K562 (cell line): Measurements from ENCODE around the gene C4orf50. TPM values are rescaled to one million over a fixed set of nuclear protein-coding genes. Genes with fewer than 3 reads are reported as not detected.
A peak's percentile ranks its signal among the peaks of the same experiment; 100 is the strongest.

ENCODE experiments used
- ATAC-seq: fragments of 200-7000 bp; cut with Tn5 transposase; 3 replicates; pipeline ENCODE4 v1.9.1; 2020; ENCODE audit warnings: moderate library complexity
- BruUV-seq: library from RNA; stranded (reverse); fragments of 400-500 nt; replicated peaks from 2 replicates; lab custom pipeline; 2021; lab: Mats Ljungman, UMichigan
- CTCF ChIA-PET: fragments of 300-600 bp; formaldehyde crosslinking; extraction: SDS; loops from one replicate; lab custom pipeline; 2021; ENCODE audit warnings: low intra/inter-chr PET ratio; lab: Yijun Ruan, JAX
- POLR2A ChIA-PET: fragments of 300-600, 350-650 bp; sonication (Branson Sonifier 250); formaldehyde crosslinking; extraction: SDS; loops from one replicate; lab custom pipeline; 2021; ENCODE audit warnings: antibody characterized with exemption, inconsistent platforms; lab: Yijun Ruan, JAX
- DNase-seq, 4 experiments: peaks; one replicate each; pipeline versions ENCODE4 v3.0.0 to v3.0.0-alpha.2; 2011 to 2018; ENCODE audit warnings: low spot score in 3 of 4, mixed read lengths in 3 of 4; ENCODE audit errors: extremely low read depth in 1 of 4
- FAIRE-seq: peaks from 2 replicates; lab custom pipeline; 2011; peaks lifted over from hg19 to GRCh38; lab: Jason Lieb, UNC
- H2AFZ ChIP-seq: 2 replicates; pipeline ENCODE4 v1.6.0; 2011; ENCODE audit warnings: low read depth, low read length, control low read depth, inconsistent platforms
- H3K27ac ChIP-seq: fragments of 200-600 bp; 3 replicates; pipeline ENCODE4 v1.8.0; 2011; ENCODE audit warnings: low read depth, mild to moderate bottlenecking, control low read depth, inconsistent platforms, low read length, moderate library complexity, mixed read lengths; ENCODE audit errors: extremely low read depth
- H3K27me3 ChIP-seq, 2 experiments: fragments of 300-600 bp in 1 of 2; 2 replicates in 1 of 2; 3 replicates in 1 of 2; pipeline versions ENCODE4 v1.6.0 to v1.8.0; 2011; ENCODE audit warnings: inconsistent platforms in 2 of 2, low read length in 2 of 2, mild to moderate bottlenecking in 1 of 2, mixed read lengths in 1 of 2, moderate library complexity in 1 of 2; ENCODE audit not compliant: control insufficient read depth in 2 of 2, insufficient read depth in 2 of 2
- H3K36me3 ChIP-seq: fragments of 300-600 bp; 3 replicates; pipeline ENCODE4 v1.8.0; 2011; ENCODE audit warnings: mild to moderate bottlenecking, low read length, inconsistent platforms; ENCODE audit not compliant: control insufficient read depth, insufficient read depth
- H3K4me1 ChIP-seq, 2 experiments: fragments of 200-600 bp in 1 of 2; replicated peaks in 1 of 2; 2 replicates in 1 of 2; 3 replicates in 1 of 2; pipeline versions ENCODE4 v1.5.1 to v1.8.0; 2011; ENCODE audit warnings: inconsistent platforms in 2 of 2, low read length in 2 of 2, mild to moderate bottlenecking in 1 of 2, mixed read lengths in 1 of 2, moderate library complexity in 1 of 2; ENCODE audit not compliant: control insufficient read depth in 2 of 2, insufficient read depth in 2 of 2
- H3K4me2 ChIP-seq: 2 replicates; pipeline ENCODE4 v1.6.1; 2011; ENCODE audit warnings: low read length, control low read depth, inconsistent platforms, mixed read lengths; ENCODE audit not compliant: insufficient read depth
- H3K4me3 ChIP-seq: fragments of 200-600 bp; sonication (generic), shearing (Covaris generic); 2 replicates; pipeline ENCODE4 v1.5.1; 2016; ENCODE audit warnings: control low read depth, inconsistent platforms
- H3K79me2 ChIP-seq: fragments of 200-600 bp; 3 replicates; pipeline ENCODE4 v1.8.0; 2011; ENCODE audit warnings: low read length, inconsistent platforms; ENCODE audit not compliant: control insufficient read depth, insufficient read depth
- H3K9ac ChIP-seq, 2 experiments: 2 replicates each; pipeline versions ENCODE4 v1.6.0 to v1.6.1; 2011; ENCODE audit warnings: low read depth in 2 of 2, low read length in 2 of 2, control low read depth in 1 of 2, inconsistent platforms in 1 of 2, mild to moderate bottlenecking in 1 of 2, mixed read lengths in 1 of 2; ENCODE audit not compliant: insufficient read depth in 1 of 2
- H3K9me1 ChIP-seq: one replicate; pipeline ENCODE4 v1.6.0; 2011; ENCODE audit warnings: inconsistent platforms, mild to moderate bottlenecking, low read length, moderate library complexity; ENCODE audit not compliant: control insufficient read depth, insufficient read depth
- H3K9me3 ChIP-seq: replicated peaks from 2 replicates; pipeline ENCODE4 v1.5.1; 2011; ENCODE audit warnings: low read depth, low read length, inconsistent platforms; ENCODE audit not compliant: control insufficient read depth, insufficient read depth
- H4K20me1 ChIP-seq: replicated peaks from 2 replicates; pipeline ENCODE4 v1.6.1; 2011; ENCODE audit warnings: low read length, inconsistent platforms, mixed read lengths; ENCODE audit not compliant: control insufficient read depth, insufficient read depth
- STAG1 ChIP-seq: sonication (generic); formaldehyde crosslinking; IDR thresholded peaks from 2 replicates; pipeline ENCODE4 v1.5.0; 2020; ENCODE audit warnings: missing genetic modification reagents, borderline replicate concordance
- WGBS: fragments of 100-300 bp; shearing (Covaris generic); methylation state at CpG from one replicate; pipeline ENCODE4 v1.1.6; 2016; ENCODE audit warnings: low coverage, mixed read lengths; ENCODE audit not compliant: insufficient coverage; ENCODE audit errors: missing lambda C conversion rate; 5-methylcytosine and 5-hydroxymethylcytosine counted together
- in situ Hi-C: fragments of 300-500 bp; cut with MboI; formaldehyde crosslinking; loops from 4 replicates; pipeline ENCODE4 v1.15.0; 2018; ENCODE audit warnings: inconsistent platforms, mixed read lengths
- intact Hi-C: fragments of 100-400 bp; cut with micrococcal nuclease; formaldehyde crosslinking; loops from 2 replicates; pipeline ENCODE4 v1.14.2; 2022
- microRNA counts: library from miRNA; unstranded; fragments of <30 nt; microRNA quantifications from one replicate; lab custom pipeline; 2016
- microRNA-seq: library from miRNA; unstranded; fragments of <30 nt; microRNA quantifications from one replicate; pipeline ENCODE4, GENCODE V29; 2018; ENCODE audit warnings: borderline microRNAs expressed
- polyA plus RNA-seq, 8 experiments: library from polyadenylated mRNA; depleted of rRNA in 4 of 8; stranded (reverse) in 5 of 8; unstranded in 3 of 8; fragments of >200 nt; fragmentation: Nextera tagmentation in 2 of 8; fragmentation: Illumina TruSeq in 1 of 8; extraction: Ambion mirVana in 2 of 8; extraction: Trizol in 1 of 8; gene quantifications; 2 replicates each; pipeline versions ENCODE4 v1.2.1 to v1.2.3, GENCODE V29; 2011 to 2014; ENCODE audit warnings: inconsistent platforms in 1 of 8, missing spikeins in 1 of 8
- small RNA-seq: library from RNA; depleted of rRNA; stranded (forward); fragments of <200 nt; gene quantifications from one replicate; pipeline ENCODE3, GENCODE V24; 2014
- total RNA-seq, 7 experiments: library from RNA; depleted of rRNA in 6 of 7; stranded (reverse); fragments of >200 nt in 6 of 7; fragmentation: Illumina TruSeq in 2 of 7; extraction: Trizol in 2 of 7; gene quantifications; 2 replicates each; pipeline versions ENCODE4 v1.2.1 to v1.2.3, GENCODE V29; 2011 to 2021; ENCODE audit warnings: low replicate concordance in 1 of 7
- TF ChIP-seq, protein P1 (sequence below): IDR thresholded peaks from 2 replicates; pipeline ENCODE4 v1.6.1; 2016; ENCODE audit warnings: missing genetic modification characterization, missing compliant biosample characterization

The C4orf50 gene
- total and polyA plus RNA-seq, 9 of the 15 experiments (the other 6 are each of a cell fraction or from before 2014, with no cell fraction given): not detected

DNA sequence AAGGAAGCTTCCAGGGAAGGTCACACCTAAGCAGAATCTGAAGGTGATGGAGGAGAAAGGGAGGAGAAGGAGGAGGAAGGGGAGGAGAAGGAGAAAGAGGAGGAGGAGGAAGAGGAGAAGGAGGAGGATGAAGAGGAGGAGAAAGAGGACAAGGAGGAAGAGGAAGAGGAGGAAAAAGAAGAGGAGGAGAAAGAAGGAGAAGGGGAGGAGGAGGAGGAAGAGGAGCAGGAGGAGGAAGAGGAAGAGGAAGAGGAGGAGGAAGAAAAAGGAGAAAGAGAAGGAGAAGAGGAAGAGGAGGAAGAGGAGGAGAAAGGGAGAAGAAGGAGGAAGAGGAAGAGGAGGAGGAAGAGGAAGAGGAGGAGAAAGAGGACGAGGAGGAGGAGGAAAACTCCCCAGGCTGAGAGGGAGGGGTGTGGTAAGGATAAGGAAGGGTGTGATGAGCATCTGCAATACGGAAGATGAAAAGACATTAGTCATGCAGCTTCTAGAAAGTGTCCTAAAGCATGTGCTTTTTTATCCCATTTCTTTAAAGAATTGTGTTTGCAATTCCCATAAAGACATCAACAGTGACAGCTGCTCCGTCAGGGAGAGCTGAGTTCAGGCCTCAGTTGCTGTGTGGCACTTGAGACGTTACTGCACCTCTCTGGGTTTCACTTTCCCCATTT, 166.5 kb downstream of the C4orf50 start:
- Histone ChIP-seq H3K4me3 (no peak overlapping the region), H3K9me3 (no peaks in the 10 kb centered on the region)
- 0% methylated on average over 4 of the region's 4 CpGs for WGBS
- no peak for TF ChIP-seq STAG1
- TF ChIP-seq, protein P1, sequence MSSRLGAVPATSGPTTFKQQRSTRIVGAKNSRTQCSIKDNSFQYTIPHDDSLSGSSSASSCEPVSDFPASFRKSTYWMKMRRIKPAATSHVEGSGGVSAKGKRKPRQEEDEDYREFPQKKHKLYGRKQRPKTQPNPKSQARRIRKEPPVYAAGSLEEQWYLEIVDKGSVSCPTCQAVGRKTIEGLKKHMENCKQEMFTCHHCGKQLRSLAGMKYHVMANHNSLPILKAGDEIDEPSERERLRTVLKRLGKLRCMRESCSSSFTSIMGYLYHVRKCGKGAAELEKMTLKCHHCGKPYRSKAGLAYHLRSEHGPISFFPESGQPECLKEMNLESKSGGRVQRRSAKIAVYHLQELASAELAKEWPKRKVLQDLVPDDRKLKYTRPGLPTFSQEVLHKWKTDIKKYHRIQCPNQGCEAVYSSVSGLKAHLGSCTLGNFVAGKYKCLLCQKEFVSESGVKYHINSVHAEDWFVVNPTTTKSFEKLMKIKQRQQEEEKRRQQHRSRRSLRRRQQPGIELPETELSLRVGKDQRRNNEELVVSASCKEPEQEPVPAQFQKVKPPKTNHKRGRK: peak; percentile 79
- TF ChIP-seq, all 486 proteins: peak for 1
- ChIA-PET CTCF (no interaction called here), POLR2A (no interaction called here)
- no peaks in the 10 kb centered on the region for H3K4me1 ChIP-seq
- no peak overlapping the region for H3K27ac ChIP-seq
- H3K36me3 ChIP-seq: no peaks in the 10 kb centered on the region
- no peak for FAIRE-seq
- intact Hi-C loops (no loop called here), in situ Hi-C loops (no loop called here)
- H3K27me3 ChIP-seq: peaks cover 0 to 4% of the 10 kb centered on the region in 2 experiments; a peak in 1 of 5 replicates
- BruUV-seq: no TSS peak
- H3K9me1 ChIP-seq: no peaks in the 10 kb centered on the region
- no peaks in the 10 kb centered on the region; the same call in 1 of the 2 replicates for H4K20me1 ChIP-seq
- DNase-seq: no peak
- no peak overlapping the region for H3K9ac ChIP-seq
- no peaks in the 10 kb centered on the region for H3K79me2 ChIP-seq
- no peak overlapping the region for H2AFZ ChIP-seq
- no peak for ATAC-seq
- H3K4me2 ChIP-seq: no peak overlapping the region

MicroRNAs within 50 kb of the gene (microRNA counts, 767-probe panel; counts per million panel counts)
- 1,344 counts per million, percentile 32 among the panel's probes with 10 or more counts for microRNA hsa-miR-378d (lab: Ali Mortazavi, UCI)

Small RNAs within 50 kb of the gene (microRNA-seq; reads per million reads assigned to microRNA genes)
- not detected for gene MIR378D1

Small RNAs within 50 kb of the gene (small RNA-seq; reads per million reads assigned to genes)
- not detected for gene MIR378D1

Other genes with a start within 250 kb of the C4orf50 start
- gene CRMP1, start 125.3 kb downstream of the C4orf50 start, total RNA-seq (2014; rRNA removed): not detected in 2 replicates
- gene CRMP1, start 125.3 kb downstream of the C4orf50 start, total RNA-seq (2014; rRNA removed; fragmentation: Illumina TruSeq; extraction: Trizol): not detected in 2 replicates
- not detected in 2 replicates for gene CRMP1, start 125.3 kb downstream of the C4orf50 start, total RNA-seq (2015; rRNA removed; fragmentation: Illumina TruSeq; extraction: Trizol)
- 0.04 and 0.13 TPM in 2 replicates for gene CRMP1, start 125.3 kb downstream of the C4orf50 start, total RNA-seq (2021)
- gene CRMP1, start 125.3 kb downstream of the C4orf50 start, polyA plus RNA-seq (2011; rRNA removed): not detected in 2 replicates
- not detected in 2 replicates for gene CRMP1, start 125.3 kb downstream of the C4orf50 start, polyA plus RNA-seq (2014; fragmentation: Illumina TruSeq; extraction: Trizol)
- gene CRMP1, start 125.3 kb downstream of the C4orf50 start, polyA plus RNA-seq (2014; fragmentation: Nextera tagmentation; extraction: Ambion mirVana): under 1 TPM in 1 of 2 experiments, not detected in 1; 0.03 TPM
- not detected in 2 replicates for gene CRMP1, start 125.3 kb downstream of the C4orf50 start, polyA plus RNA-seq (2014; rRNA removed)
- not detected in 2 replicates for gene JAKMIP1, start 182.1 kb upstream of the C4orf50 start, total RNA-seq (2014; rRNA removed)
- not detected in 2 replicates for gene JAKMIP1, start 182.1 kb upstream of the C4orf50 start, total RNA-seq (2014; rRNA removed; fragmentation: Illumina TruSeq; extraction: Trizol)
- not detected in 2 replicates for gene JAKMIP1, start 182.1 kb upstream of the C4orf50 start, total RNA-seq (2015; rRNA removed; fragmentation: Illumina TruSeq; extraction: Trizol)
- 0.11 TPM in 1 of 2 replicates, not detected in the other for gene JAKMIP1, start 182.1 kb upstream of the C4orf50 start, total RNA-seq (2021)
- gene JAKMIP1, start 182.1 kb upstream of the C4orf50 start, polyA plus RNA-seq (2011; rRNA removed): not detected in 2 replicates
- gene JAKMIP1, start 182.1 kb upstream of the C4orf50 start, polyA plus RNA-seq (2014; fragmentation: Illumina TruSeq; extraction: Trizol): not detected in 2 replicates
- not detected for gene JAKMIP1, start 182.1 kb upstream of the C4orf50 start, polyA plus RNA-seq (2014; fragmentation: Nextera tagmentation; extraction: Ambion mirVana)
- gene JAKMIP1, start 182.1 kb upstream of the C4orf50 start, polyA plus RNA-seq (2014; rRNA removed): not detected in 2 replicates